ENCODE data around the gene IL17B. TPM values are rescaled to one million over a fixed set of nuclear protein-coding genes. Genes with fewer than 3 reads are reported as not detected.

IL17B gene
- total RNA-seq, 1 experiment from 2014 or later: not detected

DNA sequence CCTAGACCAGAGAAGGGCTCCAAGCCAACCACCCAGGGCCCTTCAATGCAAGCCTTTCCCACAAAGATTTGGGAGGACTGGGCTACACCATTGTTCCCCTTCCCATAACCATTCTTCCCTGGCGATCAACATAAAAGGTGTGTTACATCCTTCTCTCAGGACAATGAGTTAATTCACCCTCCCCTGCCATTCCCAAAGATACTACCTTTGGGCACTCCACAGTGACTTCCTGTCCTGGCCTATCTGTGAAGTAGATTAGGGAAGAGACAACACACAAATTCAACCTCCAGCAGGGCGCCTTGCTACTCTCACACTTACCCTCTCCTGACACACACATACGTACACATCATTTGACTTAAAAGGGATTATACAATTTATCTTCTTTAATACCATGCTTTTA is 23.2 kb upstream of the IL17B start:
- ChIA-PET POLR2A (no interaction called here), CTCF (no interaction called here)
- no peak for TF ChIP-seq OVOL2 (CRISPR knock-in tag; IDR thresholded peaks at IDR 0.05; ENCODE audit: borderline replicate concordance)
- TF ChIP-seq, protein P1, sequence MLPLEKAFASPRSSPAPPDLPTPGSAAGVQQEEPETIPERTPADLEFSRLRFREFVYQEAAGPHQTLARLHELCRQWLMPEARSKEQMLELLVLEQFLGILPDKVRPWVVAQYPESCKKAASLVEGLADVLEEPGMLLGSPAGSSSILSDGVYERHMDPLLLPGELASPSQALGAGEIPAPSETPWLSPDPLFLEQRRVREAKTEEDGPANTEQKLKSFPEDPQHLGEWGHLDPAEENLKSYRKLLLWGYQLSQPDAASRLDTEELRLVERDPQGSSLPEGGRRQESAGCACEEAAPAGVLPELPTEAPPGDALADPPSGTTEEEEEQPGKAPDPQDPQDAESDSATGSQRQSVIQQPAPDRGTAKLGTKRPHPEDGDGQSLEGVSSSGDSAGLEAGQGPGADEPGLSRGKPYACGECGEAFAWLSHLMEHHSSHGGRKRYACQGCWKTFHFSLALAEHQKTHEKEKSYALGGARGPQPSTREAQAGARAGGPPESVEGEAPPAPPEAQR (CRISPR knock-in tag; IDR thresholded peaks at IDR 0.05): no peak
- TF ChIP-seq NFE2L1 (CRISPR knock-in tag; IDR thresholded peaks at IDR 0.05): no peak
- TF ChIP-seq, protein P2, sequence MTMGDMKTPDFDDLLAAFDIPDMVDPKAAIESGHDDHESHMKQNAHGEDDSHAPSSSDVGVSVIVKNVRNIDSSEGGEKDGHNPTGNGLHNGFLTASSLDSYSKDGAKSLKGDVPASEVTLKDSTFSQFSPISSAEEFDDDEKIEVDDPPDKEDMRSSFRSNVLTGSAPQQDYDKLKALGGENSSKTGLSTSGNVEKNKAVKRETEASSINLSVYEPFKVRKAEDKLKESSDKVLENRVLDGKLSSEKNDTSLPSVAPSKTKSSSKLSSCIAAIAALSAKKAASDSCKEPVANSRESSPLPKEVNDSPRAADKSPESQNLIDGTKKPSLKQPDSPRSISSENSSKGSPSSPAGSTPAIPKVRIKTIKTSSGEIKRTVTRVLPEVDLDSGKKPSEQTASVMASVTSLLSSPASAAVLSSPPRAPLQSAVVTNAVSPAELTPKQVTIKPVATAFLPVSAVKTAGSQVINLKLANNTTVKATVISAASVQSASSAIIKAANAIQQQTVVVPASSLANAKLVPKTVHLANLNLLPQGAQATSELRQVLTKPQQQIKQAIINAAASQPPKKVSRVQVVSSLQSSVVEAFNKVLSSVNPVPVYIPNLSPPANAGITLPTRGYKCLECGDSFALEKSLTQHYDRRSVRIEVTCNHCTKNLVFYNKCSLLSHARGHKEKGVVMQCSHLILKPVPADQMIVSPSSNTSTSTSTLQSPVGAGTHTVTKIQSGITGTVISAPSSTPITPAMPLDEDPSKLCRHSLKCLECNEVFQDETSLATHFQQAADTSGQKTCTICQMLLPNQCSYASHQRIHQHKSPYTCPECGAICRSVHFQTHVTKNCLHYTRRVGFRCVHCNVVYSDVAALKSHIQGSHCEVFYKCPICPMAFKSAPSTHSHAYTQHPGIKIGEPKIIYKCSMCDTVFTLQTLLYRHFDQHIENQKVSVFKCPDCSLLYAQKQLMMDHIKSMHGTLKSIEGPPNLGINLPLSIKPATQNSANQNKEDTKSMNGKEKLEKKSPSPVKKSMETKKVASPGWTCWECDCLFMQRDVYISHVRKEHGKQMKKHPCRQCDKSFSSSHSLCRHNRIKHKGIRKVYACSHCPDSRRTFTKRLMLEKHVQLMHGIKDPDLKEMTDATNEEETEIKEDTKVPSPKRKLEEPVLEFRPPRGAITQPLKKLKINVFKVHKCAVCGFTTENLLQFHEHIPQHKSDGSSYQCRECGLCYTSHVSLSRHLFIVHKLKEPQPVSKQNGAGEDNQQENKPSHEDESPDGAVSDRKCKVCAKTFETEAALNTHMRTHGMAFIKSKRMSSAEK (CRISPR knock-in tag; IDR thresholded peaks at IDR 0.05; ENCODE audit: borderline replicate concordance): no peak
- TF ChIP-seq CBFB (CRISPR knock-in tag; IDR thresholded peaks at IDR 0.05; ENCODE audit: low read depth): no peak
- TF ChIP-seq TP53 (CRISPR knock-in tag; IDR thresholded peaks at IDR 0.05): no peak
- TF ChIP-seq, protein P3, sequence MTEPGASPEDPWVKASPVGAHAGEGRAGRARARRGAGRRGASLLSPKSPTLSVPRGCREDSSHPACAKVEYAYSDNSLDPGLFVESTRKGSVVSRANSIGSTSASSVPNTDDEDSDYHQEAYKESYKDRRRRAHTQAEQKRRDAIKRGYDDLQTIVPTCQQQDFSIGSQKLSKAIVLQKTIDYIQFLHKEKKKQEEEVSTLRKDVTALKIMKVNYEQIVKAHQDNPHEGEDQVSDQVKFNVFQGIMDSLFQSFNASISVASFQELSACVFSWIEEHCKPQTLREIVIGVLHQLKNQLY (CRISPR knock-in tag; IDR thresholded peaks at IDR 0.05): no peak
- TF ChIP-seq, protein P4, sequence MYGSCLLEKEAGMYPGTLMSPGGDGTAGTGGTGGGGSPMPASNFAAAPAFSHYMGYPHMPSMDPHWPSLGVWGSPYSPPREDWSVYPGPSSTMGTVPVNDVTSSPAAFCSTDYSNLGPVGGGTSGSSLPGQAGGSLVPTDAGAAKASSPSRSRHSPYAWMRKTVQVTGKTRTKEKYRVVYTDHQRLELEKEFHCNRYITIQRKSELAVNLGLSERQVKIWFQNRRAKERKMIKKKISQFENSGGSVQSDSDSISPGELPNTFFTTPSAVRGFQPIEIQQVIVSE (CRISPR knock-in tag; IDR thresholded peaks at IDR 0.05; ENCODE audit: borderline replicate concordance): no peak
- TF ChIP-seq, protein P5, sequence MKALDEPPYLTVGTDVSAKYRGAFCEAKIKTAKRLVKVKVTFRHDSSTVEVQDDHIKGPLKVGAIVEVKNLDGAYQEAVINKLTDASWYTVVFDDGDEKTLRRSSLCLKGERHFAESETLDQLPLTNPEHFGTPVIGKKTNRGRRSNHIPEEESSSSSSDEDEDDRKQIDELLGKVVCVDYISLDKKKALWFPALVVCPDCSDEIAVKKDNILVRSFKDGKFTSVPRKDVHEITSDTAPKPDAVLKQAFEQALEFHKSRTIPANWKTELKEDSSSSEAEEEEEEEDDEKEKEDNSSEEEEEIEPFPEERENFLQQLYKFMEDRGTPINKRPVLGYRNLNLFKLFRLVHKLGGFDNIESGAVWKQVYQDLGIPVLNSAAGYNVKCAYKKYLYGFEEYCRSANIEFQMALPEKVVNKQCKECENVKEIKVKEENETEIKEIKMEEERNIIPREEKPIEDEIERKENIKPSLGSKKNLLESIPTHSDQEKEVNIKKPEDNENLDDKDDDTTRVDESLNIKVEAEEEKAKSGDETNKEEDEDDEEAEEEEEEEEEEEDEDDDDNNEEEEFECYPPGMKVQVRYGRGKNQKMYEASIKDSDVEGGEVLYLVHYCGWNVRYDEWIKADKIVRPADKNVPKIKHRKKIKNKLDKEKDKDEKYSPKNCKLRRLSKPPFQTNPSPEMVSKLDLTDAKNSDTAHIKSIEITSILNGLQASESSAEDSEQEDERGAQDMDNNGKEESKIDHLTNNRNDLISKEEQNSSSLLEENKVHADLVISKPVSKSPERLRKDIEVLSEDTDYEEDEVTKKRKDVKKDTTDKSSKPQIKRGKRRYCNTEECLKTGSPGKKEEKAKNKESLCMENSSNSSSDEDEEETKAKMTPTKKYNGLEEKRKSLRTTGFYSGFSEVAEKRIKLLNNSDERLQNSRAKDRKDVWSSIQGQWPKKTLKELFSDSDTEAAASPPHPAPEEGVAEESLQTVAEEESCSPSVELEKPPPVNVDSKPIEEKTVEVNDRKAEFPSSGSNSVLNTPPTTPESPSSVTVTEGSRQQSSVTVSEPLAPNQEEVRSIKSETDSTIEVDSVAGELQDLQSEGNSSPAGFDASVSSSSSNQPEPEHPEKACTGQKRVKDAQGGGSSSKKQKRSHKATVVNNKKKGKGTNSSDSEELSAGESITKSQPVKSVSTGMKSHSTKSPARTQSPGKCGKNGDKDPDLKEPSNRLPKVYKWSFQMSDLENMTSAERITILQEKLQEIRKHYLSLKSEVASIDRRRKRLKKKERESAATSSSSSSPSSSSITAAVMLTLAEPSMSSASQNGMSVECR (CRISPR knock-in tag; IDR thresholded peaks at IDR 0.05; ENCODE audit: borderline replicate concordance): no peak
- no peak for TF ChIP-seq ZNF416 (CRISPR knock-in tag; IDR thresholded peaks at IDR 0.05)
- no peak for TF ChIP-seq EMX1 (CRISPR knock-in tag; IDR thresholded peaks at IDR 0.05)
- no peak for TF ChIP-seq MXD4 (CRISPR knock-in tag; IDR thresholded peaks at IDR 0.05; ENCODE audit: borderline replicate concordance)
- TF ChIP-seq, protein P6, sequence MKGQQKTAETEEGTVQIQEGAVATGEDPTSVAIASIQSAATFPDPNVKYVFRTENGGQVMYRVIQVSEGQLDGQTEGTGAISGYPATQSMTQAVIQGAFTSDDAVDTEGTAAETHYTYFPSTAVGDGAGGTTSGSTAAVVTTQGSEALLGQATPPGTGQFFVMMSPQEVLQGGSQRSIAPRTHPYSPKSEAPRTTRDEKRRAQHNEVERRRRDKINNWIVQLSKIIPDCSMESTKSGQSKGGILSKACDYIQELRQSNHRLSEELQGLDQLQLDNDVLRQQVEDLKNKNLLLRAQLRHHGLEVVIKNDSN (CRISPR knock-in tag; IDR thresholded peaks at IDR 0.05): no peak
- no peak for TF ChIP-seq IRF2 (CRISPR knock-in tag; IDR thresholded peaks at IDR 0.05; ENCODE audit: borderline replicate concordance, low read depth)
- no peak for TF ChIP-seq ZNF232 (CRISPR knock-in tag; IDR thresholded peaks at IDR 0.05)
- ATAC-seq (no peak), DNase-seq (ENCODE audit: low spot score) (no peak)
- H3K9me3 Mint-ChIP-seq: no peaks in the 10 kb centered on the region
- H3K4me3 Mint-ChIP-seq: no peak overlapping the region
- 0 out of 2 replicates have a peak overlapping the region, but pooled peaks have one; percentile 29 for H3K27ac Mint-ChIP-seq
- H3K27me3 Mint-ChIP-seq (ENCODE audit: low read depth): no peaks in the 10 kb centered on the region; the same call in 1 of the 2 replicates
- H3K4me1 Mint-ChIP-seq: peaks cover 29% of the 10 kb centered on the region
- no peaks in the 10 kb centered on the region for H3K36me3 Mint-ChIP-seq
